ENCODE data around the gene PAPSS1. TPM values are rescaled to one million over a fixed set of nuclear protein-coding genes. Genes with fewer than 3 reads are reported as not detected.
"Not testable (repeated sequence)": the region's sequence is repeated elsewhere in the genome, so short reads cannot be mapped to it uniquely, and the experiment has no call there.

The PAPSS1 gene
- total and polyA plus RNA-seq, 2 experiments from 2014 or later, result 72.0 to 85.8 TPM

GRCh38 chr4:107723331-107723730, 3.3 kb upstream of the PAPSS1 start:
- ATAC-seq; H3K27me3 ChIP-seq (ENCODE audit: insufficient read depth); H3K36me3 Mint-ChIP-seq (ENCODE audit: low read depth); H3K27ac Mint-ChIP-seq; H3K4me3 Mint-ChIP-seq; DNase-seq (ENCODE audit: low spot score); H3K36me3 ChIP-seq (ENCODE audit: insufficient read depth); H3K27ac ChIP-seq (ENCODE audit: low read depth); H3K4me3 ChIP-seq; H4K20me1 ChIP-seq (replicated peaks; ENCODE audit: insufficient read depth); H3K4me2 ChIP-seq; H3K9me3 Mint-ChIP-seq; H3F3A ChIP-seq (replicated peaks; ENCODE audit: low read depth); H3K9me2 ChIP-seq (ENCODE audit: insufficient read depth); H2AFZ ChIP-seq: not testable (repeated sequence)
- Histone ChIP-seq H3K4me1 (ENCODE audit: insufficient read depth) (peaks cover 22% of the 10 kb centered on the region), H3K79me2 (replicated peaks; ENCODE audit: insufficient read depth) (peaks cover 12% of the 10 kb centered on the region)
- Mint-ChIP-seq H3K27me3 (ENCODE audit: insufficient read depth, low read depth, poor library complexity) (peaks cover 12% of the 10 kb centered on the region), H3K4me1 (peaks cover 20% of the 10 kb centered on the region)

- Histone ChIP-seq H3K4me2 (peak overlapping the region; percentile 99), H4K20me1 (replicated peaks; ENCODE audit: insufficient read depth) (peaks cover 10% of the 10 kb centered on the region; the same call in 1 of the 2 replicates), H3K27ac (ENCODE audit: low read depth) (no peak overlapping the region), H2AFZ (peak overlapping the region; percentile 100), H3K79me2 (replicated peaks; ENCODE audit: insufficient read depth) (peaks cover 29% of the 10 kb centered on the region), H3F3A (replicated peaks; ENCODE audit: low read depth) (peaks cover 9% of the 10 kb centered on the region), H3K9me2 (ENCODE audit: insufficient read depth) (no peaks in the 10 kb centered on the region), H3K27me3 (ENCODE audit: insufficient read depth) (peaks cover 7% of the 10 kb centered on the region; the same call in 1 of the 2 replicates), H3K36me3 (ENCODE audit: insufficient read depth) (no peaks in the 10 kb centered on the region), H3K4me1 (ENCODE audit: insufficient read depth) (peaks cover 37% of the 10 kb centered on the region), H3K4me3 (peak overlapping the region; percentile 90)
- Mint-ChIP-seq H3K9me3 (no peaks in the 10 kb centered on the region; the same call in 2 of the 3 replicates), H3K4me3 (peak overlapping the region; percentile 91), H3K36me3 (ENCODE audit: low read depth) (no peaks in the 10 kb centered on the region), H3K4me1 (peaks cover 32% of the 10 kb centered on the region), H3K27ac (no peak overlapping the region), H3K27me3 (ENCODE audit: insufficient read depth, low read depth, poor library complexity) (peaks cover 12% of the 10 kb centered on the region)
- TF ChIP-seq POLR2AphosphoS5 (IDR thresholded peaks at IDR 0.05; ENCODE audit: low read depth), result 0 out of 2 replicates have a peak, but pooled peaks have one; percentile 24
- 0 out of 2 replicates have a peak, but pooled peaks have one; percentile 14 for TF ChIP-seq CREB1 (CRISPR knock-in tag; IDR thresholded peaks at IDR 0.05; ENCODE audit: low read depth)
- no peak for TF ChIP-seq NANOG (IDR thresholded peaks at IDR 0.05; ENCODE audit: borderline replicate concordance)
- no peak for TF ChIP-seq JUNB (IDR thresholded peaks at IDR 0.05; ENCODE audit: unreplicated experiment)
- TF ChIP-seq CTCF (conservative IDR thresholded peaks at IDR 0.05; ENCODE audit: low read depth in 2 of 2), result no peak
- DNase-seq (ENCODE audit: low spot score) (peak; percentile 57), ATAC-seq (peak; percentile 10)
Observed at GRCh38 chr4:107721436-107722100, 1.5 kb upstream of the PAPSS1 start.

- peak; percentile 48 for ATAC-seq
- Histone ChIP-seq H3K79me2 (replicated peaks; ENCODE audit: insufficient read depth) (peaks cover 51% of the 10 kb centered on the region), H3K27me3 (ENCODE audit: insufficient read depth) (peaks cover 7% of the 10 kb centered on the region; the same call in 1 of the 2 replicates), H3F3A (replicated peaks; ENCODE audit: low read depth) (peaks cover 9% of the 10 kb centered on the region), H2AFZ (peak overlapping the region; percentile 94), H3K4me1 (ENCODE audit: insufficient read depth) (peaks cover 43% of the 10 kb centered on the region), H3K9me2 (ENCODE audit: insufficient read depth) (no peaks in the 10 kb centered on the region), H3K4me3 (peak overlapping the region; percentile 90), H3K4me2 (peak overlapping the region; percentile 92), H3K36me3 (ENCODE audit: insufficient read depth) (no peaks in the 10 kb centered on the region), H4K20me1 (replicated peaks; ENCODE audit: insufficient read depth) (peaks cover 10% of the 10 kb centered on the region; the same call in 1 of the 2 replicates), H3K27ac (ENCODE audit: low read depth) (0 out of 2 replicates have a peak overlapping the region, but pooled peaks have one; percentile 26)
- peak overlapping the region; percentile 91 for H3K4me3 Mint-ChIP-seq
- H3K4me1 Mint-ChIP-seq, result peaks cover 41% of the 10 kb centered on the region
- no peaks in the 10 kb centered on the region for H3K36me3 Mint-ChIP-seq (ENCODE audit: low read depth)
- peak; percentile 71 for DNase-seq (ENCODE audit: low spot score)
- H3K27me3 Mint-ChIP-seq (ENCODE audit: insufficient read depth, low read depth, poor library complexity), result peaks cover 12% of the 10 kb centered on the region
- 0 out of 2 replicates have a peak overlapping the region, but pooled peaks have one; percentile 38 for H3K27ac Mint-ChIP-seq
- no peaks in the 10 kb centered on the region; the same call in 2 of the 3 replicates for H3K9me3 Mint-ChIP-seq
- TF ChIP-seq STAT1 (IDR thresholded peaks at IDR 0.05; ENCODE audit: unreplicated experiment), result no peak
- no peak for TF ChIP-seq CTCF (conservative IDR thresholded peaks at IDR 0.05; ENCODE audit: low read depth in 2 of 2)
- TF ChIP-seq ETS1 (IDR thresholded peaks at IDR 0.05), result no peak
- TF ChIP-seq JUNB (IDR thresholded peaks at IDR 0.05; ENCODE audit: unreplicated experiment), result no peak
Observed at GRCh38 chr4:107719207-107719921, 670 bp downstream of the PAPSS1 start.
